Neutrophil (primary cell): ENCODE measurements around the gene SEC24C.

Source experiments
- H3K27ac ChIP-seq: fragments of 200-600 bp; sonication (generic); 2 replicates; pipeline ENCODE4 v1.5.1; 2016; ENCODE audit warnings: mild to moderate bottlenecking, moderate library complexity
- H3K27me3 ChIP-seq: fragments of 200-600 bp; sonication (generic); 2 replicates; pipeline ENCODE4 v1.6.0; 2016; ENCODE audit warnings: mild to moderate bottlenecking
- H3K36me3 ChIP-seq: fragments of 200-600 bp; sonication (generic); 2 replicates; pipeline ENCODE4 v1.5.1; 2017
- H3K4me1 ChIP-seq, 2 experiments: fragments of 200-600 bp in 1 of 2; sonication (generic) in 1 of 2; 1 replicate in 1 of 2; 2 replicates in 1 of 2; pipeline versions ENCODE4 v1.5.1 to v1.6.1; 2013 to 2016; ENCODE audit warnings: low read depth in 1 of 2, low read length in 1 of 2, mild to moderate bottlenecking in 1 of 2, moderate library complexity in 1 of 2; ENCODE audit not compliant: control insufficient read depth in 1 of 2, insufficient read depth in 1 of 2
- H3K4me3 ChIP-seq, 2 experiments: fragments of 200-600 bp in 1 of 2; sonication (generic) in 1 of 2; 1 replicate in 1 of 2; 2 replicates in 1 of 2; pipeline ENCODE4 v1.5.1; 2013 to 2016; ENCODE audit warnings: low read depth in 1 of 2, low read length in 1 of 2, mild to moderate bottlenecking in 1 of 2, moderate library complexity in 1 of 2
- H3K9me3 ChIP-seq: fragments of 200-600 bp; sonication (generic); 2 replicates; pipeline ENCODE4 v1.5.1; 2016
- CTCF ChIP-seq: fragments of 200-600 bp; sonication (generic); IDR thresholded peaks from 2 replicates; pipeline ENCODE4 v1.5.1; 2016; ENCODE audit warnings: antibody characterized with exemption

SEC24C gene

GRCh38 chr10:73763343-73763742 lies 19.2 kb downstream of the SEC24C start:
- TF ChIP-seq CTCF: no peak
- H3K4me3 ChIP-seq: no peak overlapping the region
- no peaks in the 10 kb centered on the region for H3K9me3 ChIP-seq
- no peak overlapping the region for H3K27ac ChIP-seq
- peaks cover 0 to 5% of the 10 kb centered on the region in 2 experiments for H3K4me1 ChIP-seq
- H3K36me3 ChIP-seq: peaks cover 100% of the 10 kb centered on the region
- no peaks in the 10 kb centered on the region for H3K27me3 ChIP-seq

DNA sequence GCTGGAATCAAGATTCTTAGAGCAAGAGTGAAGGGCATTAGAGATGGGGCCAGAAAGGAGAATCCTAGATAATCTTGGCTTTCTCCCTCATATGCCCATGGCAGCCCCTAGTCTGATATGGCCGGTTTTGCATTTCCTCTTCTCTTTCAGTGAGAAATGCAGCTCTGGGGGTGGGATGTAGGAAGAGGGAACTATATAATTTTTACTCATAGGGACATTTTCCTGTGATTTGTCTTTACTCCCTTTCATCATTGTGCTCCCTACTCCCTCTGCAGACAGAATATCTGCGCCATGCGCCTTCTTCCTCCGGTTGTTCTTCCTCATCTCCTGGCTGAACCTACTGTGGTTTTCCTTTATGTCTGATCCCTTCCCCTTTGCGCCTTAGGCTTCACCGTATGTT lies 20.9 kb downstream of the SEC24C start:
- H3K9me3 ChIP-seq: no peaks in the 10 kb centered on the region
- peaks cover 0 to 5% of the 10 kb centered on the region in 2 experiments for H3K4me1 ChIP-seq
- H3K27me3 ChIP-seq: no peaks in the 10 kb centered on the region
- H3K36me3 ChIP-seq: peaks cover 100% of the 10 kb centered on the region
- no peak overlapping the region for H3K4me3 ChIP-seq
- TF ChIP-seq CTCF: no peak
- no peak overlapping the region for H3K27ac ChIP-seq

DNA sequence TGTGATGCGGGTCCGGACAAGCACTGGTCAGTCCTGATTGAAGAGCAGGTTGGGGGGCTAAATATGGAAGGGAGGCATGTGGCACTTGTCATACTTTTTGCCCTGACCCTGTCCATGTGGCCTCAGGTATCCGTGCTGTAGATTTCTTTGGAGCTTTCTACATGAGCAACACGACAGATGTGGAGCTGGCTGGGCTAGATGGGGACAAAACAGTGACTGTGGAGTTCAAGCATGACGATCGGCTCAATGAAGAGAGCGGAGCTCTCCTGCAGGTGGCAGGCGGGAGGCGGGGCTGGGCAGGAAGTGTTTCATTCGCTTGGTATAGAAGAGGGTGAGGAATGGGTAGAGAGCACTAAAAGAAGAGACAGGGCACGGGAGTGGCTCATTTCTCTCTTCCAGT lies 24.7 kb downstream of the SEC24C start:
- H3K36me3 ChIP-seq: peaks cover 76% of the 10 kb centered on the region
- no peak for TF ChIP-seq CTCF

GRCh38 chr10:73769396-73769795 lies 25.2 kb downstream of the SEC24C start:
- peaks cover 71% of the 10 kb centered on the region for H3K36me3 ChIP-seq

More for the DNA sequence above, 24.7 kb downstream of the SEC24C start:
- Histone ChIP-seq H3K9me3 (no peaks in the 10 kb centered on the region), H3K4me3 (no peak overlapping the region), H3K27me3 (no peaks in the 10 kb centered on the region), H3K27ac (no peak overlapping the region), H3K4me1 (peaks cover 18 to 27% of the 10 kb centered on the region in 2 experiments)

DNA sequence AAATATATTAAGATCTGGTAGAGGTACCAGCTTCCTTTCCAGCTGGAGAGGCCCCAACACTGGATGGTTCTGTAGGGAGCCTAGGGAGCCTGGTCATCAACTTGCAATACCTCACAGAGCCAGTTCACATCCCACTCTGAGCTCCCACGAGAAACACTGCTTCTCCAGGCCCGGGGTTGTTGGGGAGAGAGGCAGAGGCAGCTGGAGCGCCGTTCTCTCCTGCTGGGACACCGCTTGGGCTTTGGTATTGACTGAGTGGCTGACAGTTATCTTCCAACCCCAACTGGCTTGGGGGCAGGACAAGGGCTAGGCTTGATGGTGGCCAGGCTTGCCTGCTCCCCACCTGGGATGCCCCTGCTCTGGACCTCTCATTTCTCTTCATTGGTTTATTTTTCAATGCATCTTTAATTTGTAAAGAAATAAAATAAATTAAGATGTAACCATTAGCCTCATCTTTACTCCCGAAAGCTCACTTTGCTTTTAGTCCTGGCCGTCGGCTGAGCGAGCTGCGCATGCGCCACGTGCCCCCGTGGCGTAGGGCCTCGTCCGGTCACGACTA lies 27.6 kb downstream of the SEC24C start:
- H3K9me3 ChIP-seq: no peaks in the 10 kb centered on the region
- peak overlapping the region; percentile 83 to 94 for H3K4me3 ChIP-seq
- no peaks in the 10 kb centered on the region for H3K27me3 ChIP-seq
- no peak for TF ChIP-seq CTCF
- peaks cover 33 to 41% of the 10 kb centered on the region in 2 experiments for H3K4me1 ChIP-seq
- peaks cover 47% of the 10 kb centered on the region for H3K36me3 ChIP-seq
- H3K27ac ChIP-seq: peak overlapping the region; percentile 97

More at GRCh38 chr10:73769396-73769795, 25.2 kb downstream of the SEC24C start:
- Histone ChIP-seq H3K9me3 (no peaks in the 10 kb centered on the region), H3K4me1 (peaks cover 23 to 32% of the 10 kb centered on the region in 2 experiments), H3K4me3 (no peak overlapping the region), H3K27me3 (no peaks in the 10 kb centered on the region), H3K27ac (no peak overlapping the region)
- TF ChIP-seq CTCF: no peak
